ENCODE results near the gene RYR2.

Gene RYR2

DNA sequence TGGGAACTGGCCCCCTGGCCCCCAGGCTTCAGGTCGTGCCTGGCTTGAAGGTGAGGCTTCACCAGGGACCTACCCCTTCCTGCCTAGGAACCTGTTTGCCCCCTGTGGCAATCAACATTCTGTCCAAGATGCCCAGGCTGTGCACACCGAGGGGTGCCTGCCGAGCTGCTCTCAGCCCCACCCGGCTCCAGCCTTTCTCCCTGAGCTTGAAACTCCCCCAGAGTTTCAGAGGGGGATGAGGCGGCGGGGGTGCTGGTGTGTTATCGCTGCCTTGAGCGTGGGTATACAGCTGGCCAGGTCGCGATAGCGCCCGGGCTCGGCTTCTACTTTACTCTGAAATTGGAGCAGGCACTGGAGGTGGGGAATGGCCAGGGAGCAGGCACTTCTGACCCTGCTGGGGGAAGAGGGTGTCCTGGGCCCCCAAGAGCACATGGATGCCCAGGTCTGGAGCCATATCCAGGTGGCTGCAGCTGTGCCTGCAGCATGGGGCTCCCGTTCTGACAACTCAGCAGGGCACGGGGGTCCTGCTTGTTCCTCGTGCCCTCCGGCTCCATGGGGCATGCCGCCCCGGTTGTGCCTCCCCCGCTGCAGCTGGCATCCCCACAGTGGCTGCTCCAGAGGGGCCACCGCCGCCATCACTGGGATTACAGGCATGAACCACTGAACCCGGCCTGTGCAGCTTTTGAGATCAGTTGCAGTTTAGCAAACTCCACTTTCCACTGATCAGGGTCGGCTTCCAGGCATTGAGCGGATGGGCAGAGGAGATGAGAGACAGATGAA, 29.8 kb downstream of the RYR2 start:
- TF ChIP-seq, protein P1, sequence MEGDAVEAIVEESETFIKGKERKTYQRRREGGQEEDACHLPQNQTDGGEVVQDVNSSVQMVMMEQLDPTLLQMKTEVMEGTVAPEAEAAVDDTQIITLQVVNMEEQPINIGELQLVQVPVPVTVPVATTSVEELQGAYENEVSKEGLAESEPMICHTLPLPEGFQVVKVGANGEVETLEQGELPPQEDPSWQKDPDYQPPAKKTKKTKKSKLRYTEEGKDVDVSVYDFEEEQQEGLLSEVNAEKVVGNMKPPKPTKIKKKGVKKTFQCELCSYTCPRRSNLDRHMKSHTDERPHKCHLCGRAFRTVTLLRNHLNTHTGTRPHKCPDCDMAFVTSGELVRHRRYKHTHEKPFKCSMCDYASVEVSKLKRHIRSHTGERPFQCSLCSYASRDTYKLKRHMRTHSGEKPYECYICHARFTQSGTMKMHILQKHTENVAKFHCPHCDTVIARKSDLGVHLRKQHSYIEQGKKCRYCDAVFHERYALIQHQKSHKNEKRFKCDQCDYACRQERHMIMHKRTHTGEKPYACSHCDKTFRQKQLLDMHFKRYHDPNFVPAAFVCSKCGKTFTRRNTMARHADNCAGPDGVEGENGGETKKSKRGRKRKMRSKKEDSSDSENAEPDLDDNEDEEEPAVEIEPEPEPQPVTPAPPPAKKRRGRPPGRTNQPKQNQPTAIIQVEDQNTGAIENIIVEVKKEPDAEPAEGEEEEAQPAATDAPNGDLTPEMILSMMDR (conservative IDR thresholded peaks at IDR 0.05), result no peak
- no peak for TF ChIP-seq ZFX (IDR thresholded peaks at IDR 0.05)
- no peak overlapping the region for H3K27ac ChIP-seq

DNA sequence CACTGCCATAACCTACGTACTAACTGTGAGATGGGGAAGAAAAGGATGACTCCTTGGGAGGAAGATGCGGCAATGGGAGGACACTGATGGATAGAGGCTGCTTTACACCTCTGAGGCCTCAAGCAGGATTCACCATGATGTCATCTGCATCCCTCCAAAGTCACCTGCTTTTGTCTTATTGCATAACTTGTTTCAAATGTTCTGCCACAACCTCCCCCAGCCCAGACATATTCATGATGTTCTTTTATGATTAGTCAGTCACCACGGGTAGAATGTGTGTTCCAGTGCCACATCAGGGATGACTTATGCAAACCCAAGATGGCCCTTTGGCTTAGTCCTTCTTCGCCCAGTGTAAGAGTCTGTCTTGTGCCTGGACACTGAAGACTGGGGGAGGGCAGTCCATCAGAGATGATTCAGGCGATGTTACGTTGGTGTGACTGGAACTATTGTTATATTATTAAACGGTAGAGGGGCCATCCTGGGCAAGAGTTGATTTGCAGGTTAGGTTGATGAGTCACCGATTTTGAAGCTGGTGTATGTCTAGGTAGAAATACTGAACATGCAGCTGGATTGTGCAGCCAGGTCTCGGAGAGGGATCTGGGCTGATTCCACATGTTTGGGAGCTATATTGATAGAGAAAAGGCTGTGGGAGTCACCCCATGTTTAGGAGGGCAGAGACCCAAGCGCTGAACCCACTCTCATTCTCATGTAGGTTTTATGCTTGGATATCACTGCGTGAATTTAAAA, 32.6 kb downstream of the RYR2 start:
- H3K27ac ChIP-seq, result no peak overlapping the region
- TF ChIP-seq, protein P1 (conservative IDR thresholded peaks at IDR 0.05), result no peak
- TF ChIP-seq ZFX (IDR thresholded peaks at IDR 0.05), result no peak

DNA sequence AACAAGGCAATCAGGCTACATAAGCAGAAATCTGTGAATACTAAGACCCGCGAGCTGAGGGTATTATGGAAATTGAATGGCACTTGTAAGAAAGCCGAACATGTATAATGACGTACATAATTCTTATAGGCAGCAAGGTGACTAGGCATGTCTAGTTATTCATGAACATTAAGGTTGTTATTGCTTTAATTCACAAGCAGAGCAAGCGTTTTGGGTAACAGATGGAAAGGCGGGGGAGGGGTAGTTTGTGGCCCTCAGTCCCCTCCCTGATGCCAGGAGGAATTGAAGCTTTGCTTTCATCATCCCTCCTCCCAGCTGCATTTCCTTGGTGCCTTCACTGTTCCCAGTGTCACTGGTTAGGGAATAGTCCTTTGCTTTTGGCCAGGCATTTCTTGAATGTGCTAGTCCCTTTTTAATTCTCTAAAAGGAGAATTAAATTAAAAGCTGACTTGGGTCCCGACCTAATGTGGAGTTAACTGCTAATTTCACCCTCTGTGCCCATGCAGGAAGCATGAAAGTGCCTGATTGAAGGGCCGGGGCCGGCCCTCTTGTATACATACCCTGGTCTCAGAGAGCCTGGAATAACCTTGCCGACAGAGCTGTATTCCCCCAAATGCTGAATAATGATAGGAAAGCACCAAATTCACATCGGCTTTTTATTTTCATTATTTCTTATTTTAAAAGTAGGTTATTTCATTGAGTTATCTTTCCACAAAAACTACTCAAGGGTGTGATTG, 42.5 kb downstream of the RYR2 start:
- no peak overlapping the region for H3K27ac ChIP-seq
- TF ChIP-seq, protein P1 (conservative IDR thresholded peaks at IDR 0.05), result no peak
- TF ChIP-seq ZFX (IDR thresholded peaks at IDR 0.05), result no peak

DNA sequence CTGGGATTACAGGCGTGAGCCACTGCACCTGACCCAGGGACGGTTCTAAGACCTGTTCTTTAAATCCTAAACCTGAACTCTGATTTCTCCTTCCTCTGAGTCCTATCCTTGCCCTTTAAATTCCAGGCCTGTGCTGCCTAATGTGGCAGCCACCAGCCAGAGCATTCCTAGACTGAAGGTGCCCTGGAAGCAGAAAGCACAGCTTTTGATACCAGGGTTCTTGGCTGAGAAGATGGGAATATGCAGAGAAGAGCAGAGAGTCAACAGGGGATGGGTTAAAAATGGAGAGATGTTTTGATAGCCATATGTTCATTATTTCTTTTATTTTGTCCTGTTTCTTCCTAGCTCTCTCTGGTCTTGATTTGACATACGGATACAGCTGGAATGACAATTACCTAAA, 49.7 kb downstream of the RYR2 start:
- H3K27ac ChIP-seq, result no peak overlapping the region
- no peak for TF ChIP-seq ZFX (IDR thresholded peaks at IDR 0.05)
- TF ChIP-seq, protein P1 (conservative IDR thresholded peaks at IDR 0.05), result no peak

DNA sequence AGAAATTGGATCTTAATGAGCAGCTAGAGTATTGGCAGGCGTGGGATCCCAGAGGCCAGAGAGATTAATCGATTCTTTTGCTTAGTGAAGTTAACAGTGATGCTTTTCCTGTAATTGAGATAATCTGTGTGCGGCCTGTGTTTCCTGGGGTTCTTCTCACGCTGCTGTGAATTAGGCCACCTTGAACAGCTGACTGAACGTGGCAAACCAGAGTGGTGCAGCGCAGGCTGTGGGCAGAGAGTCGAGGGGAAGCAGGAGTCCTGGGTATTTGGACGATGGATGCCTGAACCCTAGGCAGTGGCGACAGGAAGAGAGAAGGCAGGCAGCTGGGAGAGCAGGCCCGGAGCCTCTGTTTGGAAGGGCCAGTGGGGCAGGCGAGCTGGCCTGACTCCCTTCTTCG, 51.7 kb downstream of the RYR2 start:
- no peak for TF ChIP-seq ZFX (IDR thresholded peaks at IDR 0.05)
- TF ChIP-seq, protein P1 (conservative IDR thresholded peaks at IDR 0.05), result no peak
- H3K27ac ChIP-seq, result no peak overlapping the region

DNA sequence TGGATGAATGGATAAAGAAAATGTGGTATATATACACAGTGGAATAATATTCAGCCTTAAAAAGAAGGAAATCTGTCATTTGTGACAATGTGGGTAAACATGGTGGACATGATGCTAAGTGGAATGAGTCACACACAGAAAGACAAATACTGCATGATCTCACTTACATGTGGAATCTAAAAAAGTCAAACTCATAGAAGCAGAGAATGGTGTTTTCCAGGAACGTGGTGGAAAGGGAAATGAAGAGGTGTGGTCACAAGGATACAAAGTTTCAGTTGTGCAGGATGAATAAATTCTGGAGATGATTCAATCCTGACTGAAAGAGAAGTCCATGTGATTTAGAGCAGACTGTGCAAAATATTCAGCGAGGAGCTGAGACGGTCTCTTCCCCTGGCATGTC, 56.6 kb downstream of the RYR2 start:
- TF ChIP-seq ZFX (IDR thresholded peaks at IDR 0.05), result no peak
- TF ChIP-seq, protein P1 (conservative IDR thresholded peaks at IDR 0.05), result no peak
- no peak overlapping the region for H3K27ac ChIP-seq

DNA sequence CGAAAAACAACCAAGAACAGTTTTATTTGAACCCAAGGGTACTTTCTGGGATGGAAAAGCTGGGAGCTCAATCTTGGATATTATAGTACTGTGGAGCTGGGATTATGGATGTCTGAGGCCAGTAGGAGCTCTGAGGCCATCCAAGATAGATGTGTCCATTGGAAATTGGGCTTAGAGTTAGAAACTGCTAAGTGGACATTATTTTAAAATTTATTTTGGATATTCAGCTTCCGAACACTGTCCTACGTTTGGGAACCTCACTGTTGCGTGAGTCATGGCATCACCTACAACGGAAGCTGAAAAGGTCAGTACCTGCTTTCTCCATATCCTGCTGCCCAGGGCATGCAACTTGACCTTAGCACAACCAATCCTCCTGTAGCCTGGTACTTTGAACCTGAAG, 61.0 kb downstream of the RYR2 start:
- H3K27ac ChIP-seq, result no peak overlapping the region

More for the DNA sequence above, 61.0 kb downstream of the RYR2 start:
- TF ChIP-seq ZFX (IDR thresholded peaks at IDR 0.05), result no peak
- TF ChIP-seq, protein P1 (conservative IDR thresholded peaks at IDR 0.05), result no peak
